Spleen (tissue), 7 donors: ENCODE measurements around the gene CD207.

Source experiments
- CTCF ChIP-seq, 11 experiments: fragments of 200-600 bp in 7 of 11; fragments of 450-650 bp in 4 of 11; sonication (generic) in 4 of 11; IDR thresholded peaks in 8 of 11; conservative IDR thresholded peaks in 3 of 11; 1 replicate in 7 of 11; 2 replicates in 4 of 11; pipeline versions ENCODE4 v1.4.0 to v1.8.0; 2016 to 2021; ENCODE audit warnings: antibody characterized with exemption in 11 of 11, inconsistent platforms in 4 of 11, mild to moderate bottlenecking in 1 of 11
- POLR2A ChIP-seq, 3 donors: fragments of 450-650 bp; IDR thresholded peaks; one replicate each; pipeline ENCODE4 v1.5.1; 2017; ENCODE audit warnings: antibody characterized with exemption in 3 of 3, mild to moderate bottlenecking in 1 of 3
- POLR2AphosphoS5 ChIP-seq, 3 donors: sonication (generic); formaldehyde crosslinking; IDR thresholded peaks; one replicate each; pipeline ENCODE4 v1.5.1; 2017; ENCODE audit warnings: antibody characterized with exemption in 3 of 3
- donor health status: DM: no; HTN: no; CAD: no; lungs with moderate emphysema.
- donor health status: DM: no; HTN: no; CAD: no.
- donor health status: DM: no; HTN: no; CAD: no.

GRCh38 chr2:70833246-70833645 is 2.4 kb downstream of the CD207 start:
- no peak for TF ChIP-seq CTCF (IDR thresholded peaks at IDR 0.05 in 8 of 11, conservative IDR thresholded peaks at IDR 0.05 in 3 of 11)
- no peak for TF ChIP-seq POLR2A (IDR thresholded peaks at IDR 0.05)
- TF ChIP-seq POLR2AphosphoS5 (IDR thresholded peaks at IDR 0.05): no peak
